Tibial artery (tissue), 4 donors: ENCODE data around the gene FARP2.

Source experiments
- DNase-seq, 2 donors: peaks; one replicate each; pipeline ENCODE4 v3.0.0-alpha.2; 2019
- H3K27ac ChIP-seq, 2 donors: fragments of 200-600 bp; sonication (generic) in 1 of 2; 1 replicate in 1 of 2; 2 replicates in 1 of 2; pipeline ENCODE4 v1.5.1; 2018 to 2019; ENCODE audit warnings: mild to moderate bottlenecking in 1 of 2
- H3K27me3 ChIP-seq, 2 donors: fragments of 200-600 bp; sonication (generic) in 1 of 2; one replicate each; pipeline versions ENCODE4 v1.5.1 to v1.6.0; 2016 to 2019
- H3K36me3 ChIP-seq, 3 donors: fragments of 200-600 bp; sonication (generic) in 2 of 3; one replicate each; pipeline ENCODE4 v1.5.1; 2016 to 2019; ENCODE audit warnings: mild to moderate bottlenecking in 2 of 3
- H3K4me1 ChIP-seq, 4 donors: fragments of 200-600 bp; sonication (generic) in 2 of 4; 1 replicate in 3 of 4; 2 replicates in 1 of 4; pipeline ENCODE4 v1.5.1; 2016 to 2019
- H3K4me3 ChIP-seq, 2 donors: fragments of 200-600 bp; sonication (generic) in 1 of 2; 1 replicate in 1 of 2; 2 replicates in 1 of 2; pipeline ENCODE4 v1.5.1; 2018 to 2019; ENCODE audit warnings: mild to moderate bottlenecking in 2 of 2
- H3K9me3 ChIP-seq, 3 donors: fragments of 200-600 bp; sonication (generic) in 1 of 3; one replicate each; pipeline ENCODE4 v1.5.1; 2016 to 2019
- intact Hi-C: fragments of 100-400 bp; cut with DNase I; formaldehyde crosslinking; loops from one replicate; pipeline ENCODE4 v1.15.0; 2023; ENCODE audit warnings: low total_unique reads
- TF ChIP-seq, protein P1 (sequence below), 2 experiments: fragments of 200-600 bp in 1 of 2; fragments of 450-650 bp in 1 of 2; IDR thresholded peaks; one replicate each; pipeline ENCODE4 v1.5.1; 2017 to 2019; ENCODE audit warnings: antibody characterized with exemption in 2 of 2, mild to moderate bottlenecking in 1 of 2, moderate library complexity in 1 of 2

The FARP2 gene

DNA sequence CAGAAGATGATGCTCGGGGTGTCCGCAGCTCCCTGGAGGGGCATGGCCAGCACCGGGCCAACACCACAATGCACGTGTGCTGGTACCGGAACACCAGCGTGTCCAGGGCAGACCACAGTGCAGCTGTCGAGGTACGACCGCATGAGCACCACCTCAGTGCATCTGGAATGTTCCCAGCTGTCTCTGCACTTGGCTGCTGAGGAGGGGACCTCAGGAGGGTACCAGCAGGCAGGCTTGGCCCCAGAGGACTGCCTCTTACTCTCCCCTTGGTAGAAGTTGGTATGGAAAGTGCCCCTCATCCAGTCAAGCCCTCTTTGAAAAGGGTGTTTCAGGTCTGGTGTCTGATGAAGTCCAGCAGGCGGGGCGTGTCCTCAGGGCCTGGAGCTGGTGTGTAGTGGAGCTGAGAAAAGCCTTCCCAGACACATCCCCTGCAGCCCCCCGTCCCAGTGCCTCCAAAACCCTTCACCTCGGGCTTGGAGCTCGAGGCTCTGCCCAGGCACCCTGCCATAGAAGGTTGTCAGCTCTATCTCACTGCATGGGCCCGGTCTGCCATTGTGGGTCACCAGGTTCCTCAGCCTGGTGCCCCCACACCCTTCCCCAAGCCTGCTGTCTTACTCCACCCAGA, 135.6 kb downstream of the FARP2 start:
- Histone ChIP-seq H3K4me1 (no peaks in the 10 kb centered on the region), H3K9me3 (no peaks in the 10 kb centered on the region), H3K27ac (no peak overlapping the region), H3K4me3 (no peak overlapping the region), H3K27me3 (no peaks in the 10 kb centered on the region), H3K36me3 (peaks cover 17 to 87% (median 48%) of the 10 kb centered on the region in 3 donors)
- DNase-seq: no peak
- TF ChIP-seq, protein P1, sequence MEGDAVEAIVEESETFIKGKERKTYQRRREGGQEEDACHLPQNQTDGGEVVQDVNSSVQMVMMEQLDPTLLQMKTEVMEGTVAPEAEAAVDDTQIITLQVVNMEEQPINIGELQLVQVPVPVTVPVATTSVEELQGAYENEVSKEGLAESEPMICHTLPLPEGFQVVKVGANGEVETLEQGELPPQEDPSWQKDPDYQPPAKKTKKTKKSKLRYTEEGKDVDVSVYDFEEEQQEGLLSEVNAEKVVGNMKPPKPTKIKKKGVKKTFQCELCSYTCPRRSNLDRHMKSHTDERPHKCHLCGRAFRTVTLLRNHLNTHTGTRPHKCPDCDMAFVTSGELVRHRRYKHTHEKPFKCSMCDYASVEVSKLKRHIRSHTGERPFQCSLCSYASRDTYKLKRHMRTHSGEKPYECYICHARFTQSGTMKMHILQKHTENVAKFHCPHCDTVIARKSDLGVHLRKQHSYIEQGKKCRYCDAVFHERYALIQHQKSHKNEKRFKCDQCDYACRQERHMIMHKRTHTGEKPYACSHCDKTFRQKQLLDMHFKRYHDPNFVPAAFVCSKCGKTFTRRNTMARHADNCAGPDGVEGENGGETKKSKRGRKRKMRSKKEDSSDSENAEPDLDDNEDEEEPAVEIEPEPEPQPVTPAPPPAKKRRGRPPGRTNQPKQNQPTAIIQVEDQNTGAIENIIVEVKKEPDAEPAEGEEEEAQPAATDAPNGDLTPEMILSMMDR (IDR thresholded peaks at IDR 0.05): no peak
- intact Hi-C loops: no loop called here

DNA sequence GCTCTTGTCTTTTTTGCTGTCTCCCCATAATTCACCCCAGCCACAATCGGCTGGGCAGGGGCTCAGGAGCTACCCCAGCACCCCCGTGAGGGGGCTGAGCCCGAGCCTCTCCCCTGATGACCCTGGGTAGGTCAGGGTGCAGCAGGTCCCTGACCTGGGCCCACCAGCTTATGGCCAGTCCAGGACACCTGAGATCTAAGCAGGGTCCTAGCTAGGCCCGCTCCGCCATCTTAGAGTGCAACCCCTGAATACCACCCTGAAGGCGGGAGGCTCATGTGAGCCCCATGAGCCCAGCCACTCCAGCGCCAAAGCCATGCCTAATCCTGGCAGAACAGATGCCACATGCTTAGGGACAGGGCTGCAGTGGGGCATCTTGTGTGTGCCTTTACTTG, 136.1 kb downstream of the FARP2 start:
- DNase-seq: peak in 1 of 2 donors; percentile 63
- Histone ChIP-seq H3K4me1 (no peaks in the 10 kb centered on the region), H3K27me3 (no peaks in the 10 kb centered on the region), H3K4me3 (no peak overlapping the region), H3K36me3 (peaks cover 22 to 87% (median 53%) of the 10 kb centered on the region in 3 donors), H3K27ac (no peak overlapping the region), H3K9me3 (no peaks in the 10 kb centered on the region)
- TF ChIP-seq, protein P1 (IDR thresholded peaks at IDR 0.05): no peak
- intact Hi-C loops: no loop called here

DNA sequence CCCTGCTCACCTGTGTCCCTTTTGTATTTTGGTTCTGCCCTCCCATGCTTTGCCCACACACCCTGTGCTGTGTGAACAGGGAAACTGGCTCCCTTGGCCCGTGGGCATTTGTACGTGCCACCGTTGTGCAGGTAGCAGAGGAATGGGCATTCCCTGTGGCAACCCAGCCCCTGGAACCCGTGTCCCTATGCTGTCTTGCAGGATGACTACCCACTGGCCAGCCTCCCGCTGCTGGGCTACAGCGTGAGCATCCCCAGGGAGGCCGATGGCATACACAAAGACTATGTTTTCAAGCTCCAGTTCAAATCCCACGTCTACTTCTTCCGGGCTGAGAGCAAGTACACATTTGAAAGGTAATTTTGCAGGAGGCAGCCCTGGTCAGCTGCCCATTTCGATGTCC, 137.0 kb downstream of the FARP2 start:
- TF ChIP-seq, protein P1 (IDR thresholded peaks at IDR 0.05): no peak
- intact Hi-C loops: no loop called here
- Histone ChIP-seq H3K4me3 (no peak overlapping the region), H3K27me3 (no peaks in the 10 kb centered on the region), H3K9me3 (no peaks in the 10 kb centered on the region), H3K27ac (no peak overlapping the region), H3K4me1 (no peaks in the 10 kb centered on the region), H3K36me3 (peaks cover 22 to 94% (median 62%) of the 10 kb centered on the region in 3 donors)
- DNase-seq: no peak

DNA sequence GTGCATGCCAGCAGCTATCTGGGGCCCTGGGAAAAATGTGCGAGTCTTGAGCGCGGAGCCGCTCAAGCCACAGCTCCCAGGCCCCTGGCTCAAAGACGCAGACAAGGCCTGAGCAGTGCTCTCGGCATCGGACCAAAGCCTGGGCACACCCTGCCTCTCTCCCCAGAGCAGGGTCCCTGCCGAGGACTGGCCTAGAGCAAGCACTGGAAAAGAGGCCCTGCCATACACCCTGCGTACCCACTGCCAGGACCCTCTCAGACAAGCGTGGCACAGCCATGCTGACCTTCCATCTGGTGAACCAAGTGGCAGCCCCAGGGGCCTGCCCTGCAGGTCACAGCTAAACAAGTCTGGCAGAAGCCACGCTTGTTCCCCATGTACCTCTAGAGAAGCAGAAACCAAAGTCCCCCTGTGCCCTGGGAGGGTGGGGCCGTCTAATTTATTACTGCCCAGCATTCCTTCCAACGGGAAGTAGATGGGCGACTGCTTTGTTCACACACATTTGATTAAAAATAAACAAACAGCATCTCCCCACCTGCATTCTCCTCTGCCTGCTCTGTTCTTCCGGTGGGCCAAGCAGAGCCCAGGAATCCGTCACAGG, 138.3 kb downstream of the FARP2 start:
- DNase-seq: no peak
- Histone ChIP-seq H3K27me3 (no peaks in the 10 kb centered on the region), H3K4me1 (no peaks in the 10 kb centered on the region), H3K4me3 (no peak overlapping the region), H3K27ac (no peak overlapping the region), H3K9me3 (no peaks in the 10 kb centered on the region), H3K36me3 (peaks cover 22 to 100% (median 73%) of the 10 kb centered on the region in 3 donors)
- TF ChIP-seq, protein P1 (IDR thresholded peaks at IDR 0.05): no peak
- intact Hi-C loops: no loop called here

DNA sequence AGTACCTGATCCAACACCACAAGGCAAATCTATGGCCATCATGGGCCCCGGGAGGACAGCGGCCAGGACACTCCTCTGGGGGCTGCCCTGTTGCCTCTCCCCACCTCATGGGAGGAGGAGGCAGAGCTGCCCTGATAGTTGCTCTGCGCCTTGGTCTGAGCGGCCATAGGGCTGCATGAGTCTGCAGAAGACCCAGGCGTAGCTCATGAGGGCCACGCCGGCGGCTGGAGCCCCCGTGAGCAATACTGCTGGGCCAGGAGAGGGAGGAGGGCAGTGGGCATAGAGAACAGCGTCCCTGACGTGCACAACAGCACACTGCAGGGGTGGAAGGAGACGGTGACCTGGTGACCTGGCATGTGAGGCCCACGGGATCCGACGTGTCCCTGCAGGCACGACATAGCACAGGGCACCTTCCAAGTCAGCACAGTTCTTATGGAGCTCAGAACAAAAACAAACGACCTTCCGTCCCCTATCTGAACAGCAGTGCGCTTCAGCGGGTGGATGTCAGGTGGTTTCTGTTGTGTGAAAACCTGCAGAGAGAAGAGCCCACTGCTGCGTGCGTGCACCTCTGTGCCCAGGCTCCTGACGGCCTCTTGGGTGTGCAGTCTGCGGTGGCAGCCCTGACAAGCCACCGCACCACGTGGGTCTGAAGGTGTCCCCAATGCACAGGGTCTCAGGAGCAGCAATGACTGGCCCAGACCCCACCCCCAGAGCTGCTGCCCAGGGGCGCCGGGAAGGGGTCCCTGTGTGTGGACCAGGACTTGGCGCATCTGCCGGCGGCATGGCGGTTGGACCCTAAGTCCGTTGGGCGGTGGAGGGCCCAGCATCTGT, 139.3 kb downstream of the FARP2 start:
- H3K4me1 ChIP-seq: no peaks in the 10 kb centered on the region
- no peaks in the 10 kb centered on the region for H3K9me3 ChIP-seq
- intact Hi-C loops: no loop called here
- peaks cover 22 to 100% (median 70%) of the 10 kb centered on the region in 3 donors for H3K36me3 ChIP-seq
- no peaks in the 10 kb centered on the region for H3K27me3 ChIP-seq
- no peak overlapping the region for H3K27ac ChIP-seq
- H3K4me3 ChIP-seq: no peak overlapping the region
- peak in 1 of 2 donors; percentile 63 for DNase-seq
- TF ChIP-seq, protein P1 (IDR thresholded peaks at IDR 0.05): no peak
